GM12872 (cell line): Measurements from ENCODE around the gene C1orf210.

Experiments
- CTCF ChIP-seq: IDR thresholded peaks from 3 replicates; pipeline ENCODE4 v1.5.1; 2011; ENCODE audit warnings: low read depth, mild to moderate bottlenecking, low read length, moderate library complexity; ENCODE audit not compliant: insufficient read depth

The C1orf210 gene

DNA sequence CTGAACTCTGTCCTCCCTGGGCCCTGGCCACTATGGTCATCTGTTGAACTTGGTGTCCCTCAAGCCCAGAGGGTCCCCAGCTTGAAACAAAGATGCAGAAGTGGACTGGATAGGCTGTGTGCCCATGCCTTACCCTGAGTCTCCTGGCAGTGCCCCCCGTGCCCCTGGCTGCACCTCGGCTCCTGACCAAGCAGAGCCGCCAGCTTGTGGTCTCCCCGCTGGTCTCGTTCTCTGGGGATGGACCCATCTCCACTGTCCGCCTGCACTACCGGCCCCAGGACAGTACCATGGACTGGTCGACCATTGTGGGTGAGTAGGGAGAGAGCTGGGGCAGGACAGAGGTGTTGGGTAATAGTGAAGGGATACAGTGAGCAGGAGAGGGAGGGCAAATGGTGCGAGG lies 26.1 kb upstream of the C1orf210 start:
- TF ChIP-seq CTCF, result no peak

DNA sequence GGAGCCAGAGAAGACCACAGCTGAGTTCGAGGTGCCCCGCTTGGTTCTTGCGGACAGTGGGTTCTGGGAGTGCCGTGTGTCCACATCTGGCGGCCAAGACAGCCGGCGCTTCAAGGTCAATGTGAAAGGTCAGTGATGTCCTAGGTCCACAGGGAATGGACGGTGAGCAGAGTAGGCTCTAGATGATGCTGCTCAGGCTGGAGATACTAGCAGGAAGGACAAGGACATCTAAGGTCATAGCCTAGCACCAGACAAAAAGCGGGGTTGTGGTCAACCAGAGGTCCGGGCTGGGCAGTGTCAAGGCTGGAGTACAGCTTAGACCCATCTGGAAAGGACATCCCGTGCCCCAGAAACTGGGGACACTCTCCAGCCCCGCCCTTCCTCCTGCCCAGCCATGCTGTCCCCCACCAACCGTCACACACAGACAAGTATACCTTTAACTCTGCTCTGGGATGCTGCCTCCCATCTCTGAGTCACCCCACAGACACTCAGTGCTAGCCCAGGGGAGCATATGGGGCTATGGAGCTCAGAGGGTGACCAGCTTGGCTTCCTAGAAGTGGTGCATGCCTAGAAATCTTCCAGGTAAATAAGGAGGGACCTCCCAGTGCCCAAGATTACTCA lies 24.1 kb upstream of the C1orf210 start:
- no peak for TF ChIP-seq CTCF

GRCh38 chr1:43308635-43309404 lies 23.4 kb upstream of the C1orf210 start:
- no peak for TF ChIP-seq CTCF

GRCh38 chr1:43307458-43308158 lies 22.2 kb upstream of the C1orf210 start:
- TF ChIP-seq CTCF, result no peak

- no peak for TF ChIP-seq CTCF
Observed at GRCh38 chr1:43306688-43307457, 21.5 kb upstream of the C1orf210 start.

- TF ChIP-seq CTCF, result no peak
Observed at GRCh38 chr1:43305926-43306687, 20.7 kb upstream of the C1orf210 start.
